ENCODE measurements around the gene CTNNBL1. TPM values are rescaled to one million over a fixed set of nuclear protein-coding genes. Genes with fewer than 3 reads are reported as not detected.
"Not testable (repeated sequence)": the region's sequence is repeated elsewhere in the genome, so short reads cannot be mapped to it uniquely, and the experiment has no call there.

Gene CTNNBL1
- total RNA-seq, 2 experiments from 2014 or later: 31.1 to 33.4 TPM

DNA sequence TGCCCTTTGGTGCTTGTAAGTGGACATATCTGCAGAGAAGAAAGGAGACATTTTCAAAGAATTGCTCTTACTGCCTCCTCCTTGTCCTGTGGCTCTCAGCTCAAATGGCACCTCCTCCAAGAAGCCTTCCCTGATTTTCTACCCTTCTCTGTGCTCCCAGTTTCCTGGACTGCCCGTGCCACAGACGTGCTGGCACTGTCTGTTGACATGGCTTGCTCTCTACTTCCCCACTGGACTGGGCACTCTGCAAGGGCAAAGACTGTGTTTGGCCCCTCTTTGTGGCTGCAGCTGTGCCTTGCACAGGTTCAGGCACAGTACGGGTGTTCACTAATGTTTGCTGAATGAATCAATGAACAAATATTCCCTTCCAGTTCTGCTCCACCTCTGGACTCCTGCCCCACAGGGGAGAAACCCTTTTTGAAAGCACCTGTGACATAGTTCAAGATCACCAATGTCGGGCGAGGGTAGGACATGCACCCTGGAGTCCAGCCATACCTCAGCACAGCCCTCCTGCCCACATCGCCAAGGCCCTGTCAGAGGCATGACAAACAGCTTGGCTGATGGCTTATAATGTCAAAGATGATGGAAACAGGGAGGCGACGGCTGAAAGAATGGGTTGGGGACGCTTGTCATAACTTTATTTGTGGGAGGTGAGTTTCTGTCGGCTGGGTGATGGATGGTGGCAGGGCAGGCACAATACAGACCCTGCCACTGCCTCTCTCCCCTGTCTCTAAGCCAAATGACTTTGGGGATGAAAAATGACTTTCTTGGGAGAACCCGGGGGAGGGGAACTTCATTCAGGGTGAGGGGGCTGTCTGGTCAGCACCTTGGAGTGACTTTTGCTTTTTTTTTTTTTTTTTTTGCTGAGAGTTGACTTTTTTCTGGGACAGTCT lies 15.6 kb upstream of the CTNNBL1 start:
- H3K27ac Mint-ChIP-seq: no peak overlapping the region
- POLR2A ChIA-PET: no interaction called here
- H3K4me3 Mint-ChIP-seq: no peak overlapping the region
- Histone ChIP-seq H3K9me3 (ENCODE audit: control insufficient read depth in 1 of 2, insufficient read depth in 1 of 2, low read length in 2 of 2) (peaks cover 0 to 5% of the 10 kb centered on the region in 2 experiments), H3K27ac (ENCODE audit: low read depth in 1 of 2, low read length in 2 of 2) (no peak overlapping the region), H3K4me1 (ENCODE audit: insufficient read depth, low read length) (no peaks in the 10 kb centered on the region), H3K36me3 (ENCODE audit: insufficient read depth, low read length) (no peaks in the 10 kb centered on the region), H3K4me3 (ENCODE audit: low read length) (no peak overlapping the region), H3K27me3 (ENCODE audit: control insufficient read depth in 1 of 2, insufficient read depth in 2 of 2, low read length in 2 of 2) (peaks cover 4 to 11% of the 10 kb centered on the region in 2 experiments)
- no peak for DNase-seq
- H3K4me1 Mint-ChIP-seq (ENCODE audit: low read depth): no peaks in the 10 kb centered on the region
- peaks cover 45% of the 10 kb centered on the region for H3K27me3 Mint-ChIP-seq
- ATAC-seq (ENCODE audit: poor library complexity): no peak
- no peaks in the 10 kb centered on the region for H3K9me3 Mint-ChIP-seq
- CTCF ChIA-PET: no interaction called here
- intact Hi-C loops (cut with DNase I, micrococcal nuclease): no loop called here
- no peaks in the 10 kb centered on the region for H3K36me3 Mint-ChIP-seq (ENCODE audit: low read depth)
- TF ChIP-seq, protein P1, sequence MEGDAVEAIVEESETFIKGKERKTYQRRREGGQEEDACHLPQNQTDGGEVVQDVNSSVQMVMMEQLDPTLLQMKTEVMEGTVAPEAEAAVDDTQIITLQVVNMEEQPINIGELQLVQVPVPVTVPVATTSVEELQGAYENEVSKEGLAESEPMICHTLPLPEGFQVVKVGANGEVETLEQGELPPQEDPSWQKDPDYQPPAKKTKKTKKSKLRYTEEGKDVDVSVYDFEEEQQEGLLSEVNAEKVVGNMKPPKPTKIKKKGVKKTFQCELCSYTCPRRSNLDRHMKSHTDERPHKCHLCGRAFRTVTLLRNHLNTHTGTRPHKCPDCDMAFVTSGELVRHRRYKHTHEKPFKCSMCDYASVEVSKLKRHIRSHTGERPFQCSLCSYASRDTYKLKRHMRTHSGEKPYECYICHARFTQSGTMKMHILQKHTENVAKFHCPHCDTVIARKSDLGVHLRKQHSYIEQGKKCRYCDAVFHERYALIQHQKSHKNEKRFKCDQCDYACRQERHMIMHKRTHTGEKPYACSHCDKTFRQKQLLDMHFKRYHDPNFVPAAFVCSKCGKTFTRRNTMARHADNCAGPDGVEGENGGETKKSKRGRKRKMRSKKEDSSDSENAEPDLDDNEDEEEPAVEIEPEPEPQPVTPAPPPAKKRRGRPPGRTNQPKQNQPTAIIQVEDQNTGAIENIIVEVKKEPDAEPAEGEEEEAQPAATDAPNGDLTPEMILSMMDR (IDR thresholded peaks at IDR 0.05): no peak

DNA sequence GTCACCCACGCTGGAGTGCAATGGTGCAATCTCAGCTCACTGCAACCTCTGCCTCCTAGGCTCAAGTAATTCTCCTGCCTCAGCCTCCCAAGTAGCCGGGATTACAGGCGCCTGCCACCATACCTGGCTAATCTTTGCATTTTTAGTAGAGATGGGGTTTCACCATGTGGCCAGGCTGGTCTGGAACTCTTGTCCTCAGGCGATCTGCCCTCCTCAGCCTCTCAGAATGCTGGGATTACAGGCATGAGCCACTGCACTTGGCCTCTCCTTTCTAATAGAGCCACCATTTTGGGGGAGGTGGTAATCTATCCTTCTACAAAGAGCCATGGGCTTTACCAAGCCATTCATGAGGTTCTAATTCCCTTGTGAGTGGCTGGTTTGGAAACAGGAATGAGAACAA lies 14.1 kb upstream of the CTNNBL1 start:
- H3K4me1 Mint-ChIP-seq (ENCODE audit: low read depth); H3K36me3 Mint-ChIP-seq (ENCODE audit: low read depth); H3K4me1 ChIP-seq (ENCODE audit: insufficient read depth, low read length); H3K27me3 ChIP-seq (ENCODE audit: control insufficient read depth in 1 of 2, insufficient read depth in 2 of 2, low read length in 2 of 2); H3K9me3 Mint-ChIP-seq; DNase-seq; H3K27ac Mint-ChIP-seq; H3K36me3 ChIP-seq (ENCODE audit: insufficient read depth, low read length); H3K9me3 ChIP-seq (ENCODE audit: control insufficient read depth in 1 of 2, insufficient read depth in 1 of 2, low read length in 2 of 2); CTCF ChIA-PET; intact Hi-C loops (cut with DNase I, micrococcal nuclease); H3K27ac ChIP-seq (ENCODE audit: low read depth in 1 of 2, low read length in 2 of 2); H3K4me3 Mint-ChIP-seq; POLR2A ChIA-PET; ATAC-seq (ENCODE audit: poor library complexity); H3K4me3 ChIP-seq (ENCODE audit: low read length): not testable (repeated sequence)
- peaks cover 38% of the 10 kb centered on the region for H3K27me3 Mint-ChIP-seq

DNA sequence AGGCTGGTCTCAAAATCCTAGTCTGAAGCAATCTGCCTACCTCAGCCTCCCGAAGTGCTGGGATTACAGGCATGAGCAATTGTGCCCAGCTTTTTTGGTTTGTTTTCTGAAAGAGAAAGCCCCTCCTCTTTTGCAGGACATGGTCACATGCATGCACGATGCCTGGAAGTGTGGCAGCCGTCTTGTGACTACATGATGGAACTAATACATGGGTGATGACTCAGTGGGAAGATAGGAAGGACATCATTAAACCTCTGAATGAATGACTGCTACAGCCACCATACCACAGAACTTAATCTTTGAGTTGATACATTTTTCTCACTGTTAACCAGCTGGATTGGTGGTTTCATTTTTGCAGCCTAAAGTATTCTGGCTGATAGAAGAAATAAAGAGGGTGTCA lies 13.4 kb upstream of the CTNNBL1 start:
- Histone ChIP-seq H3K27ac (ENCODE audit: low read depth in 1 of 2, low read length in 2 of 2) (no peak overlapping the region), H3K9me3 (ENCODE audit: control insufficient read depth in 1 of 2, insufficient read depth in 1 of 2, low read length in 2 of 2) (peaks cover 0 to 5% of the 10 kb centered on the region in 2 experiments), H3K4me3 (ENCODE audit: low read length) (no peak overlapping the region), H3K27me3 (ENCODE audit: control insufficient read depth in 1 of 2, insufficient read depth in 2 of 2, low read length in 2 of 2) (peaks cover 0 to 9% of the 10 kb centered on the region in 2 experiments), H3K4me1 (ENCODE audit: insufficient read depth, low read length) (no peaks in the 10 kb centered on the region), H3K36me3 (ENCODE audit: insufficient read depth, low read length) (no peaks in the 10 kb centered on the region)
- H3K4me1 Mint-ChIP-seq (ENCODE audit: low read depth): no peaks in the 10 kb centered on the region
- H3K4me3 Mint-ChIP-seq: no peak overlapping the region
- intact Hi-C loops (cut with DNase I, micrococcal nuclease): no loop called here
- ChIA-PET POLR2A (no interaction called here), CTCF (no interaction called here)
- H3K27ac Mint-ChIP-seq: no peak overlapping the region
- no peaks in the 10 kb centered on the region for H3K9me3 Mint-ChIP-seq
- DNase-seq (no peak), ATAC-seq (ENCODE audit: poor library complexity) (no peak)
- peaks cover 45% of the 10 kb centered on the region for H3K27me3 Mint-ChIP-seq
- H3K36me3 Mint-ChIP-seq (ENCODE audit: low read depth): no peaks in the 10 kb centered on the region
- TF ChIP-seq, protein P1 (IDR thresholded peaks at IDR 0.05): no peak

All from CD4-positive, alpha-beta T cell (primary cell).